GM06990 (cell line): ENCODE measurements around the gene RNF112.

ENCODE experiments used
- DNase-seq: peaks from one replicate; pipeline ENCODE4 v3.0.0-alpha.2; 2011; ENCODE audit not compliant: insufficient read length; ENCODE audit errors: extremely low read depth
- H3K27me3 ChIP-seq: replicated peaks from 2 replicates; pipeline ENCODE4 v1.6.0; 2011; ENCODE audit warnings: low read length; ENCODE audit not compliant: control insufficient read depth, insufficient read depth
- H3K36me3 ChIP-seq: 2 replicates; pipeline ENCODE4 v1.5.1; 2011; ENCODE audit warnings: low read length; ENCODE audit not compliant: control insufficient read depth, insufficient read depth
- H3K4me3 ChIP-seq: replicated peaks from 2 replicates; pipeline ENCODE4 v1.5.1; 2011; ENCODE audit warnings: low read depth, mild to moderate bottlenecking, control low read depth, low read length
- TF ChIP-seq, protein P1 (sequence below): IDR thresholded peaks from 2 replicates; pipeline ENCODE4 v1.5.1; 2011; ENCODE audit warnings: low read length, control low read depth, mild to moderate bottlenecking, inconsistent platforms; ENCODE audit not compliant: insufficient read depth, poor library complexity, severe bottlenecking

The RNF112 gene

DNA sequence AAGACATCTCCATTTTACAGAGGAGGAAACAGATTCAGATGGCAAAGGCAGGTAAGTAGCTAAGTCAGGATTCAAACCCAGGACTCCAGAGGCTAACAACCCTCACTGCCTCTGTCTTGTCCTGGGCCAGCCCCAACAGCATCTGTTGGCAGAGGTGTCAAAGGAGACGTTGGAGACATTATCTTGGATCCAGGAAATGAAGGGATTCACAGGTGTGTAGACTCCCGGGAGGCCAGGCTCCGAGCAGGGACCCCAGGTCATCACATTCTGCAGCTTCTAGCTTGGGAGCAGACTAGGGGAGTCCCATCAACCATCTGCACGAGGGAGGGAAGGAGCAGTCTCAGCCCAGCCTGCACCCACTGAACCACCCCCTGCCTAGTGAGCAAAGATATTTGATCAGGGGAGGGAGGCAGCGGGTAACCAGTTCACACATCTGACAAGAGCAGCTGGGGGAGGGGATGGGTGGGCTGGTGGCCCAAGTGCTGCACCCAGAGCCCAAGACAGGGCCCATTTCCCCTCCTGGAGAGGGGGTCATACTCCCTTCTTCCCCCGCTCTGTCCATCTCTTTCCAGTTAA lies 47.5 kb upstream of the RNF112 start:
- Histone ChIP-seq H3K27me3 (no peaks in the 10 kb centered on the region; the same call in 1 of the 2 replicates), H3K36me3 (no peaks in the 10 kb centered on the region), H3K4me3 (no peak overlapping the region)
- no peak for DNase-seq
- TF ChIP-seq, protein P1, sequence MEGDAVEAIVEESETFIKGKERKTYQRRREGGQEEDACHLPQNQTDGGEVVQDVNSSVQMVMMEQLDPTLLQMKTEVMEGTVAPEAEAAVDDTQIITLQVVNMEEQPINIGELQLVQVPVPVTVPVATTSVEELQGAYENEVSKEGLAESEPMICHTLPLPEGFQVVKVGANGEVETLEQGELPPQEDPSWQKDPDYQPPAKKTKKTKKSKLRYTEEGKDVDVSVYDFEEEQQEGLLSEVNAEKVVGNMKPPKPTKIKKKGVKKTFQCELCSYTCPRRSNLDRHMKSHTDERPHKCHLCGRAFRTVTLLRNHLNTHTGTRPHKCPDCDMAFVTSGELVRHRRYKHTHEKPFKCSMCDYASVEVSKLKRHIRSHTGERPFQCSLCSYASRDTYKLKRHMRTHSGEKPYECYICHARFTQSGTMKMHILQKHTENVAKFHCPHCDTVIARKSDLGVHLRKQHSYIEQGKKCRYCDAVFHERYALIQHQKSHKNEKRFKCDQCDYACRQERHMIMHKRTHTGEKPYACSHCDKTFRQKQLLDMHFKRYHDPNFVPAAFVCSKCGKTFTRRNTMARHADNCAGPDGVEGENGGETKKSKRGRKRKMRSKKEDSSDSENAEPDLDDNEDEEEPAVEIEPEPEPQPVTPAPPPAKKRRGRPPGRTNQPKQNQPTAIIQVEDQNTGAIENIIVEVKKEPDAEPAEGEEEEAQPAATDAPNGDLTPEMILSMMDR: no peak

DNA sequence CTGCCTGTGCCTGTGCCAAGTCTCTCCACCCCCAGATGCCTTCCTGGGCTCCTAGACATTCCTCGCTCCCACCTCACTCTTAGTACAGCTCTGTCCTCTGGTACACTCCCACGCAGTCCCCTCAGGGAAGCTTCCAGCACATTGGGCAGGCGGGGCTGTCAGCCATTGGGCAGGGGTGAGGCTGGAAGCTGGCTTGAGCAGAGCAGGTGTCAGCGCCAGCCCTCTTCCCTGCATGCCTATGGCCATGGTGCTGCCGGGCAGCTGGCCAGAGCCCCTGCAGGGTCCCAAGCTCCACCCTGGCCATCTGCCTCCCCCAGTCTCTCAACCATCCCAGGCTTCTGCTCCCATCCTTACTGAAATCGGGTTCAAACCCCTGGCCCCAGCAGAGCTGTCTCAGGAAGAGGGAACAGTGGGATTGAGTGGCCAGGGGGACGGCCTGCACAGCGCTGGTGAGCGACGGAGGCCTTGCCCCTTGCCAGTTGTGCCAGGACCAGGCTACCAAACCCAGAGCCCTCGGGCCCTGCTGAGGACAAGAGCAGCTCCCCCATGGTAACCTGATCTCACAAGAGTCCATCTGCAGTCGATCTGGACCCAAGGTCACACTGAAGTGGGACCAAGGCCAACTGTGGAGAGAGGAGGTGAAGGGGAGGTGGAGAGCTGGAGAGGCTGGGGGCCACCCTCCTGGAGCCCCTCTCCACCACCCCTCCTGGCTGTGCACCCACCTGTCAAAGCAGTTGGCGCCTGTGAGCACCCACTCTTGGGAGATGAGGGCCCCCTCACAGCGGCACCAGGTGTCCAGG lies 46.1 kb upstream of the RNF112 start:
- Histone ChIP-seq H3K27me3 (no peaks in the 10 kb centered on the region; the same call in 1 of the 2 replicates), H3K36me3 (no peaks in the 10 kb centered on the region), H3K4me3 (no peak overlapping the region)
- TF ChIP-seq, protein P1: no peak
- no peak for DNase-seq

DNA sequence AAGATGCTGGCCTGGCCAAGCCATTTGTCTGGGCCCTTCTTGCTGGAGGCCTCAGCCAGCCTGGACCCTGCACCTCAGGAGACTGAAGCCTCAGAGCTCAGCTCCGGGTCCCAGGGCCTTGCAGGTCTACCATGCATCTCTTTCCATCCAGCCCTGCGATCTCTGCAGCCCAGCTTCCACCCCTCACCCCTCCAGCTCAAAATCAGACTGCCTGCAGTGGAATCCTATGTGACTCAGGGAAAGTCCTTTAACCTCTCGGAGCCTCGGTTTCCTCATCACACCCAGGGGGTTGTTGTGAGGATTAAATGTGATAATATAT lies 45.6 kb upstream of the RNF112 start:
- no peak for DNase-seq
- TF ChIP-seq, protein P1: no peak
- Histone ChIP-seq H3K36me3 (no peaks in the 10 kb centered on the region), H3K4me3 (no peak overlapping the region), H3K27me3 (no peaks in the 10 kb centered on the region; the same call in 1 of the 2 replicates)

DNA sequence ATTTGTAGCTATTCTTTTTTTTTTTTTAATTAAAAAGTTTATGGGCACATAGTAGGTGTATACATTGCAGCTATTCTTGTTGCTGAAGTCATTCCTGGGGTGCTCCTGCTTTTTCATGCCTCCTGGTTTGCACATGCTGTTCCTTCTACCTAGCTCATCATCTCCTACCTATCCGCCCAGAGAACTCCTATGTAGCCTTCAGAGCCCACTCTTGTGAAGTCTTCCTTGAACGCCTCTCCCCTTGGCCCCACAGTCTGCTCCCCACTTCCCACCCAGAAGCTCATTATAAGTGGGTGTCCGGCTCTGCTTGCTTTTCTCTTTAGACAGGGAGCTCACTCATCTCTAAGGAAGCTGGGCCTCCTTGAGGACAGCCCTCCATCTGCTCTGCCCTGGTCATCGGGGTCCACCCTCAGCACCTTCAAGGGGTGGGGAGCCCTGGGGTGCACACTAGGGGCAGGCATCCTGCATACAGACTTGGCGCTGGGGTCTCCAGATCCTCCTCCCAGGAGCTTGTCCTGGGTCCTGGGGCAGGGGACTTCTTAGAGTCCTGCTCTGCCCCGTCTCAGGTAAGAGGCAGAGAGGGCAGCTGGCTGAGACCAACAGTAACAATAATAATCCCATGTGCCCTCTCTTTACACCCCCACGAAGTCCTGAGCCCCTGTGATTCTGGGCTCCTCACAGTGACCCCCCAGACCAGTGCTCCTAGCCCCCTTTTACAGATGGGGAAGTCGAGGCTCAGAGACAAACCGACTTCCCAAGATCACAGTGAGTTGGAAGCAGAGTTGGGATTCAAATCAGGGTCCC lies 45.0 kb upstream of the RNF112 start:
- no peaks in the 10 kb centered on the region for H3K36me3 ChIP-seq
- no peaks in the 10 kb centered on the region; the same call in 1 of the 2 replicates for H3K27me3 ChIP-seq
- DNase-seq: no peak
- TF ChIP-seq, protein P1: no peak
- no peak overlapping the region for H3K4me3 ChIP-seq

DNA sequence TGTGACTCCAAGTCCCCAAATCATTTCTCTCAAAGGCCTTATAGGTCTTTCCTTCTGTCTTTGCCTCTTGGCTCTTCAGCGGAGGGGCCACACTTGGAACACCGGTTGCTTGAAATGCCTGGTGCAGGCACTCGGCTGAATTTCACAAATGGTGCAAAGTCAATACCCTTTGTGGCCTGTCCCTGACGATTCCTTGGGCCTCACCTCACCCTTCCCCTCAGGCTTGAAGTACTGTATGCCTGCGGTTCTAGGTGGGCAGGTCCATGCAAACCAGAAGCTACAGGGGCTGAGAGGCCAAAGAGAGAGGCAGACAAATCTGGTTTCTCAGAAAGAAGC lies 44.4 kb upstream of the RNF112 start:
- no peak for DNase-seq
- no peaks in the 10 kb centered on the region for H3K36me3 ChIP-seq
- TF ChIP-seq, protein P1: no peak
- H3K4me3 ChIP-seq: no peak overlapping the region
- H3K27me3 ChIP-seq: no peaks in the 10 kb centered on the region; the same call in 1 of the 2 replicates
